ENCODE measurements around the gene ZC3H6. TPM values are rescaled to one million over a fixed set of nuclear protein-coding genes. Genes with fewer than 3 reads are reported as not detected.

The ZC3H6 gene
- total RNA-seq, 2 experiments from 2014 or later = 18.0 to 21.4 TPM

- TF ChIP-seq, protein P1, sequence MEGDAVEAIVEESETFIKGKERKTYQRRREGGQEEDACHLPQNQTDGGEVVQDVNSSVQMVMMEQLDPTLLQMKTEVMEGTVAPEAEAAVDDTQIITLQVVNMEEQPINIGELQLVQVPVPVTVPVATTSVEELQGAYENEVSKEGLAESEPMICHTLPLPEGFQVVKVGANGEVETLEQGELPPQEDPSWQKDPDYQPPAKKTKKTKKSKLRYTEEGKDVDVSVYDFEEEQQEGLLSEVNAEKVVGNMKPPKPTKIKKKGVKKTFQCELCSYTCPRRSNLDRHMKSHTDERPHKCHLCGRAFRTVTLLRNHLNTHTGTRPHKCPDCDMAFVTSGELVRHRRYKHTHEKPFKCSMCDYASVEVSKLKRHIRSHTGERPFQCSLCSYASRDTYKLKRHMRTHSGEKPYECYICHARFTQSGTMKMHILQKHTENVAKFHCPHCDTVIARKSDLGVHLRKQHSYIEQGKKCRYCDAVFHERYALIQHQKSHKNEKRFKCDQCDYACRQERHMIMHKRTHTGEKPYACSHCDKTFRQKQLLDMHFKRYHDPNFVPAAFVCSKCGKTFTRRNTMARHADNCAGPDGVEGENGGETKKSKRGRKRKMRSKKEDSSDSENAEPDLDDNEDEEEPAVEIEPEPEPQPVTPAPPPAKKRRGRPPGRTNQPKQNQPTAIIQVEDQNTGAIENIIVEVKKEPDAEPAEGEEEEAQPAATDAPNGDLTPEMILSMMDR (IDR thresholded peaks at IDR 0.05) = no peak
- intact Hi-C loops (cut with DNase I, micrococcal nuclease) = loop anchor here in 1 of 2 experiments (5.0 kb wide), 1 partner anchor 42 kb away; no protein-coding TSS in a partner anchor
- ChIA-PET POLR2A (no interaction called here), CTCF (no interaction called here)
- H3K4me3 ChIP-seq (ENCODE audit: low read length) = no peak overlapping the region
- Mint-ChIP-seq H3K27me3 (no peaks in the 10 kb centered on the region), H3K36me3 (ENCODE audit: low read depth) (peaks cover 78% of the 10 kb centered on the region), H3K4me3 (no peak overlapping the region), H3K9me3 (no peaks in the 10 kb centered on the region), H3K4me1 (ENCODE audit: low read depth) (no peaks in the 10 kb centered on the region), H3K27ac (no peak overlapping the region)
- H3K9me3 ChIP-seq (ENCODE audit: control insufficient read depth in 1 of 2, insufficient read depth in 1 of 2, low read length in 2 of 2) = no peaks in the 10 kb centered on the region
- no peaks in the 10 kb centered on the region for H3K4me1 ChIP-seq (ENCODE audit: insufficient read depth, low read length)
- H3K27ac ChIP-seq (ENCODE audit: low read depth in 1 of 2, low read length in 2 of 2) = no peak overlapping the region
- H3K36me3 ChIP-seq (ENCODE audit: insufficient read depth, low read length) = peaks cover 47% of the 10 kb centered on the region
- H3K27me3 ChIP-seq (ENCODE audit: control insufficient read depth in 1 of 2, insufficient read depth in 2 of 2, low read length in 2 of 2) = no peaks in the 10 kb centered on the region
- no peak for ATAC-seq (ENCODE audit: poor library complexity)
- no peak for DNase-seq
Measured at GRCh38 chr2:112304298-112304941, 29.0 kb downstream of the ZC3H6 start.

GRCh38 chr2:112305132-112305531 is 29.7 kb downstream of the ZC3H6 start:
- Histone ChIP-seq H3K27ac (ENCODE audit: low read depth in 1 of 2, low read length in 2 of 2) (no peak overlapping the region), H3K4me1 (ENCODE audit: insufficient read depth, low read length) (no peaks in the 10 kb centered on the region), H3K36me3 (ENCODE audit: insufficient read depth, low read length) (peaks cover 53% of the 10 kb centered on the region), H3K4me3 (ENCODE audit: low read length) (no peak overlapping the region), H3K9me3 (ENCODE audit: control insufficient read depth in 1 of 2, insufficient read depth in 1 of 2, low read length in 2 of 2) (no peaks in the 10 kb centered on the region), H3K27me3 (ENCODE audit: control insufficient read depth in 1 of 2, insufficient read depth in 2 of 2, low read length in 2 of 2) (no peaks in the 10 kb centered on the region)
- intact Hi-C loops (cut with DNase I, micrococcal nuclease) = loop anchor here in 1 of 2 experiments (1.0 kb wide), 1 partner anchor 43 kb away; no protein-coding TSS in a partner anchor
- ChIA-PET POLR2A (no interaction called here), CTCF (no interaction called here)
- Mint-ChIP-seq H3K4me1 (ENCODE audit: low read depth) (no peaks in the 10 kb centered on the region), H3K36me3 (ENCODE audit: low read depth) (peaks cover 79% of the 10 kb centered on the region), H3K4me3 (no peak overlapping the region), H3K27me3 (no peaks in the 10 kb centered on the region), H3K27ac (no peak overlapping the region), H3K9me3 (no peaks in the 10 kb centered on the region)
- DNase-seq (no peak), ATAC-seq (ENCODE audit: poor library complexity) (no peak)
- TF ChIP-seq, protein P1 (IDR thresholded peaks at IDR 0.05) = no peak

DNA sequence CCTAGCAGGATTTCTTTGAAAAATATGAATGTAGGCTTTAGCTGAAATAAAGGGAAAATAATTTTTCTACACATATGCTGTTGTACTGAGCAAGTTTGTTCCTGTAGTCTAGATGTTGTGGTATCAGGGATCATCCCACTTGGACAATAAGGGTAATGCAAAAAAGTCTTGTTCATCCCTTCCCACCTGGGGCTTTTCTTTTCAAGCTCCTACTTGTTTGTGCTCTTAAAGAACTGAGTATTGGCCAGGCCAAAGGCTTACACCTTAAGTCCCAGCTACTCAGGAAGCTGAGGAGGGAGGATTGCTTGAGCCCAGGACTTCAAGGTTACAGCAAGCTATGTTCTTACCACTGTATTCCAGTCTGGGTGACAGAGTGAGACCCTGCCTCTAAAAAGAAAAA is 35.5 kb downstream of the ZC3H6 start:
- Histone ChIP-seq H3K27me3 (ENCODE audit: control insufficient read depth in 1 of 2, insufficient read depth in 2 of 2, low read length in 2 of 2) (no peaks in the 10 kb centered on the region), H3K4me1 (ENCODE audit: insufficient read depth, low read length) (no peaks in the 10 kb centered on the region), H3K36me3 (ENCODE audit: insufficient read depth, low read length) (peaks cover 41% of the 10 kb centered on the region), H3K27ac (ENCODE audit: low read depth in 1 of 2, low read length in 2 of 2) (no peak overlapping the region), H3K4me3 (ENCODE audit: low read length) (no peak overlapping the region), H3K9me3 (ENCODE audit: control insufficient read depth in 1 of 2, insufficient read depth in 1 of 2, low read length in 2 of 2) (no peaks in the 10 kb centered on the region)
- ATAC-seq (ENCODE audit: poor library complexity) (no peak), DNase-seq (no peak)
- Mint-ChIP-seq H3K27ac (no peak overlapping the region), H3K36me3 (ENCODE audit: low read depth) (peaks cover 69% of the 10 kb centered on the region), H3K4me1 (ENCODE audit: low read depth) (no peaks in the 10 kb centered on the region), H3K4me3 (no peak overlapping the region), H3K27me3 (no peaks in the 10 kb centered on the region), H3K9me3 (no peaks in the 10 kb centered on the region)
- CTCF ChIA-PET = interaction anchor here (1.1 to 1.9 kb wide), 2 partner anchors 20 to 170 kb away, joined by 3 read pairs; no protein-coding TSS in a partner anchor
- intact Hi-C loops (cut with DNase I, micrococcal nuclease) = no loop called here
- POLR2A ChIA-PET = interaction anchor here (1.7 kb wide), 1 partner anchor 56 kb away, joined by 3 read pairs; the partner anchor contains the start of gene ZC3H8
- TF ChIP-seq, protein P1 (IDR thresholded peaks at IDR 0.05) = no peak
